GM12865 (cell line): ENCODE results near the gene BABAM2.

Experiments
- DNase-seq: peaks from one replicate; pipeline ENCODE4 v3.0.0; 2010; ENCODE audit warnings: low read depth
- H3K4me3 ChIP-seq: 2 replicates; pipeline ENCODE4 v1.5.1; 2011; ENCODE audit warnings: mild to moderate bottlenecking, low read depth, low read length, control low read depth
- CTCF ChIP-seq: IDR thresholded peaks from 2 replicates; pipeline ENCODE4 v1.5.1; 2011; ENCODE audit warnings: low read length, control low read depth, low read depth, inconsistent platforms; ENCODE audit not compliant: insufficient read depth; ENCODE audit errors: missing control alignments

The BABAM2 gene

GRCh38 chr2:27893006-27893405 lies 2.5 kb downstream of the BABAM2 start:
- no peak for TF ChIP-seq CTCF
- no peak overlapping the region for H3K4me3 ChIP-seq
- no peak for DNase-seq

DNA sequence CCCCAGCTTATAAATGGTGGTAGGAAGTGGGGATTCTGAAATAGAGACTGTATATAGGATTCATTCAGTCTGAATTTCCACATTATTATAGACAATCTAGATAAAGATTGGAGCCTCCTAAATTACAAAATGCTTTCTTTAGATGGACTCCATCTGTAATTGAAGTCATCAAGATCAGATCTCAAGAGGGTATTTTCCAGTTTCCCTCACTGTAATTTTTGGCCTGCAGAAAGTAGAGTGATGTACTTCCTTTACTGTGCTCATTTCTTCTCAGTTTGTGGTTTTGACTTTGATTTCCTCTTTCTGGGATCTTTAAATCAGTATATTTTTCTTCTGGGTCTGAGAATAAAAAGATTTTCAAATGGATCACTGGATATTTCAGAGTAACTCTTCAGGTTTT lies 7.2 kb downstream of the BABAM2 start:
- TF ChIP-seq CTCF: no peak
- H3K4me3 ChIP-seq: no peak overlapping the region
- no peak for DNase-seq

GRCh38 chr2:27901234-27901633 lies 10.7 kb downstream of the BABAM2 start:
- DNase-seq: no peak
- H3K4me3 ChIP-seq: no peak overlapping the region
- TF ChIP-seq CTCF: no peak

GRCh38 chr2:27902098-27902497 lies 11.6 kb downstream of the BABAM2 start:
- no peak overlapping the region for H3K4me3 ChIP-seq
- no peak for DNase-seq
- no peak for TF ChIP-seq CTCF

DNA sequence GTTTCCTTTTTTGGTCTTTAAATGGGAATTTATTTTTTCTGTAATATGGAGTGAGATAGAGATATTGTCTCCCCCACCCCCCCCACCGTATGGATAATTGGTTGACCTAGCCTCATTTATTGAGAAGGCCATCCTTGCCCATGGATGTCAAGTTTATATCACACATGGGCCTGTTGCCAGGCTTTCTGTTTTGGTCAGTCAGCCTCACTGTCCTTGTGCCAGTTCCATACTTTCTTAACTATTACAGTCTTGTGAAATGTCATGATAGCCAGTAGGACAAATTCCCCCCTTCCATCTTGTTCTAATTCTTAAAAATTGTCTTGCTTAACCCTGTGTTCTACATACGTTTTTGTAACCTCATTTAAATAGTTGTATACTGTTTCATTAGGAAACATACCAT lies 12.5 kb downstream of the BABAM2 start:
- DNase-seq: no peak
- TF ChIP-seq CTCF: no peak
- H3K4me3 ChIP-seq: no peak overlapping the region

- DNase-seq: no peak
- no peak overlapping the region for H3K4me3 ChIP-seq
- TF ChIP-seq CTCF: no peak
These were observed 13.3 kb downstream of the BABAM2 start for GRCh38 chr2:27903649-27904404.

DNA sequence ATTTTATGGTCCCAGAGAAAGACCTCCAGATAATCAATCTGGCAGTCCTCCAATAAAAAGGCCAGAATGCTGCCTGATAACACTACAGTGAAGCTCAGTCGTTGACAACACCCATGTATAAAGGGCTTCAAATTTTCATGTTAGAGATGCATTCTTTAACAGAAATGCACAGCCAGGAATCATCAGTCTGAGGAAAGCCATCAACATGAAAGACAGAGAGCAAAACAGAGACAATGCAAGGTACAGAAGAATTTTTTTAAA lies 13.8 kb downstream of the BABAM2 start:
- no peak for TF ChIP-seq CTCF

More for the DNA sequence above, 13.8 kb downstream of the BABAM2 start:
- no peak for DNase-seq
- H3K4me3 ChIP-seq: no peak overlapping the region
